PC-3 (cell line): ENCODE data around the gene GHRHR. TPM values are rescaled to one million over a fixed set of nuclear protein-coding genes. Genes with fewer than 3 reads are reported as not detected.
A peak's percentile ranks its signal among the peaks of the same experiment; 100 is the strongest.

Source experiments
- ATAC-seq: fragments of 200-7000 bp; cut with Tn5 transposase; 2 replicates; pipeline ENCODE4 v1.9.1; 2020; ENCODE audit warnings: mild to moderate bottlenecking, moderate library complexity
- BruUV-seq: library from RNA; stranded (reverse); fragments of 400-500 nt; replicated peaks from 2 replicates; lab custom pipeline; 2021; lab: Mats Ljungman, UMichigan
- CTCF ChIA-PET: fragments of 300-600 bp; sonication (Branson Sonifier 250); formaldehyde crosslinking; loops from one replicate; lab custom pipeline; 2022; ENCODE audit warnings: antibody characterized with exemption; lab: Charles Lee
- POLR2A ChIA-PET: fragments of 300-600 bp; sonication (Branson Sonifier 250); formaldehyde crosslinking; loops from one replicate; lab custom pipeline; 2022; ENCODE audit warnings: antibody characterized with exemption; ENCODE audit not compliant: unreplicated experiment; lab: Charles Lee
- DNase-seq: peaks from one replicate; pipeline ENCODE4 v3.0.0-alpha.2; 2015
- H2AFZ ChIP-seq: fragments of 300-600 bp; sonication (generic); 2 replicates; pipeline ENCODE4 v1.6.0; 2016; ENCODE audit warnings: antibody characterized with exemption, low read length
- H3F3A ChIP-seq: fragments of 300-600 bp; sonication (generic); one replicate; pipeline ENCODE4 v1.6.0; 2017; ENCODE audit warnings: antibody characterized with exemption, low read length, control low read depth, mild to moderate bottlenecking; ENCODE audit not compliant: unreplicated experiment
- H3K27ac ChIP-seq: fragments of 300-600 bp; sonication (generic); 2 replicates; pipeline ENCODE4 v1.5.1; 2016; ENCODE audit warnings: mild to moderate bottlenecking, low read length
- H3K27me3 ChIP-seq: fragments of 300-600 bp; sonication (generic); 2 replicates; pipeline ENCODE4 v1.6.1; 2016; ENCODE audit warnings: low read length, mixed read lengths
- H3K36me3 ChIP-seq: fragments of 300-600 bp; sonication (generic); 2 replicates; pipeline ENCODE4 v1.6.1; 2016; ENCODE audit warnings: low read depth, mixed run types, low read length, mixed read lengths
- H3K4me1 ChIP-seq: fragments of 300-600 bp; sonication (generic); 2 replicates; pipeline ENCODE4 v1.5.1; 2016; ENCODE audit warnings: low read length; ENCODE audit not compliant: insufficient read depth
- H3K4me2 ChIP-seq: fragments of 300-600 bp; sonication (generic); 2 replicates; pipeline ENCODE4 v1.6.0; 2016; ENCODE audit warnings: low read length
- H3K4me3 ChIP-seq: fragments of 300-600 bp; sonication (generic); 2 replicates; pipeline ENCODE4 v1.5.1; 2016; ENCODE audit warnings: mild to moderate bottlenecking, low read length, mixed read lengths
- H3K79me2 ChIP-seq: fragments of 300-600 bp; sonication (generic); 2 replicates; pipeline ENCODE4 v1.6.1; 2017; ENCODE audit warnings: low read length, mixed read lengths
- H3K9ac ChIP-seq: fragments of 300-600 bp; sonication (generic); 2 replicates; pipeline ENCODE4 v1.6.0; 2016; ENCODE audit warnings: mild to moderate bottlenecking, low read length
- H3K9me2 ChIP-seq: fragments of 300-600 bp; sonication (generic); replicated peaks from 2 replicates; pipeline ENCODE4 v1.6.1; 2016; ENCODE audit warnings: mixed run types, low read length, mixed read lengths
- H3K9me3 ChIP-seq: fragments of 300-600 bp; sonication (generic); 2 replicates; pipeline ENCODE4 v1.6.1; 2016; ENCODE audit warnings: low read length, mixed read lengths
- H4K20me1 ChIP-seq: fragments of 300-600 bp; sonication (generic); 2 replicates; pipeline ENCODE4 v1.6.1; 2016; ENCODE audit warnings: low read length, mixed read lengths
- EZH2 ChIP-seq: fragments of 300-600 bp; sonication (generic); IDR thresholded peaks from one replicate; pipeline ENCODE4 v1.6.1; 2017; ENCODE audit warnings: antibody characterized with exemption, mild to moderate bottlenecking, low read length; ENCODE audit not compliant: unreplicated experiment
- EZH2phosphoT487 ChIP-seq: fragments of 300-600 bp; sonication (generic); IDR thresholded peaks from 2 replicates; pipeline ENCODE4 v1.6.1; 2018; ENCODE audit warnings: mild to moderate bottlenecking, antibody characterized with exemption, low read length, borderline replicate concordance
- intact Hi-C: fragments of 100-400 bp; cut with micrococcal nuclease; formaldehyde crosslinking; loops from 2 replicates; pipeline ENCODE4 v1.9.0; 2023
- total RNA-seq: library from RNA; depleted of rRNA; stranded (reverse); fragments of >200 nt; gene quantifications from 2 replicates; pipeline ENCODE4 v1.2.3, GENCODE V29; 2014
- TF ChIP-seq, protein P1 (sequence below): fragments of 300-600 bp; sonication (generic); conservative IDR thresholded peaks from 2 replicates; pipeline ENCODE4 v1.5.1; 2017; ENCODE audit warnings: antibody characterized with exemption, low read depth, mild to moderate bottlenecking, low read length

Gene GHRHR
- total RNA-seq, 1 experiment from 2014 or later: not detected

DNA sequence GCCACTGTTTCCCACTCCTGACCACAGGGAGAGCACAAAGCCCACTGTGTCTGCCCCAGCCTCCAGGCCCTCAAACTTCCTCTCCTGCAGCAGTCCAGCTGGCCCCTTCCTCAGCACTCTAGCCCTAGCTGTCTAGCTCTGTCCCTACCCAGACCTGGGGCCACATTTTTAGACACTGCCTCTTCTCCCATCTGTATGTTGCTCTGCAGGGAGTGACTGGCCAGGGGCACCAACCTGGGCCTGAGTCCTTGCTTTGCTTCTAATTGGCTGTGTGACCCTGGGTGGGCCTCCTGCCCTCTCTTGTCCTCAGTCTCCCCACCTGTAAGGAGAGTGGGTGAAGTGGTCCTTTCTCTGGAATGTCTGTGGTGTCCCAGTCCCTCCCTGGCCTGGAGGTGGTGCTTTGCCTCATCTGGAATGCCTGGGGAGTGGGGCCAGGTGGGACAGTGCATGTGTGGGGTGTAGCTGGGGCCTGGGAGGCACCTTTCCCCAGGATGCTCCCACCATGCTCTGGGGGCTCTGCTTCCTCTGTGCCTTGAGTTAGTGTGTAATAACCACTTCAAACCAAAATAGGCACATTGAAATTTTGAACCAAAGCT lies 27.0 kb upstream of the GHRHR start:
- POLR2A ChIA-PET: no interaction called here
- Histone ChIP-seq H3K27me3 (peaks cover 19% of the 10 kb centered on the region), H2AFZ (no peak overlapping the region), H3K4me1 (0 out of 2 replicates have a peak, but pooled peaks cover 5% of the 10 kb centered on the region), H3F3A (no peaks in the 10 kb centered on the region), H3K27ac (no peak overlapping the region), H3K9me2 (no peaks in the 10 kb centered on the region), H3K9me3 (no peaks in the 10 kb centered on the region), H4K20me1 (no peaks in the 10 kb centered on the region), H3K36me3 (no peaks in the 10 kb centered on the region), H3K9ac (no peak overlapping the region), H3K79me2 (no peaks in the 10 kb centered on the region), H3K4me3 (no peak overlapping the region), H3K4me2 (no peak overlapping the region)
- DNase-seq (no peak), ATAC-seq (no peak)
- CTCF ChIA-PET: interaction anchor here (0.6 kb wide), 1 partner anchor 140 kb away, joined by 6 read pairs; no protein-coding TSS in a partner anchor
- intact Hi-C loops: no loop called here
- TF ChIP-seq, protein P1, sequence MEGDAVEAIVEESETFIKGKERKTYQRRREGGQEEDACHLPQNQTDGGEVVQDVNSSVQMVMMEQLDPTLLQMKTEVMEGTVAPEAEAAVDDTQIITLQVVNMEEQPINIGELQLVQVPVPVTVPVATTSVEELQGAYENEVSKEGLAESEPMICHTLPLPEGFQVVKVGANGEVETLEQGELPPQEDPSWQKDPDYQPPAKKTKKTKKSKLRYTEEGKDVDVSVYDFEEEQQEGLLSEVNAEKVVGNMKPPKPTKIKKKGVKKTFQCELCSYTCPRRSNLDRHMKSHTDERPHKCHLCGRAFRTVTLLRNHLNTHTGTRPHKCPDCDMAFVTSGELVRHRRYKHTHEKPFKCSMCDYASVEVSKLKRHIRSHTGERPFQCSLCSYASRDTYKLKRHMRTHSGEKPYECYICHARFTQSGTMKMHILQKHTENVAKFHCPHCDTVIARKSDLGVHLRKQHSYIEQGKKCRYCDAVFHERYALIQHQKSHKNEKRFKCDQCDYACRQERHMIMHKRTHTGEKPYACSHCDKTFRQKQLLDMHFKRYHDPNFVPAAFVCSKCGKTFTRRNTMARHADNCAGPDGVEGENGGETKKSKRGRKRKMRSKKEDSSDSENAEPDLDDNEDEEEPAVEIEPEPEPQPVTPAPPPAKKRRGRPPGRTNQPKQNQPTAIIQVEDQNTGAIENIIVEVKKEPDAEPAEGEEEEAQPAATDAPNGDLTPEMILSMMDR: no peak
- TF ChIP-seq EZH2: no peak
- no peak for TF ChIP-seq EZH2phosphoT487
- BruUV-seq: no TSS peak

- ChIA-PET CTCF (interaction anchor here (0.6 kb wide), 1 partner anchor 141 kb away, joined by 6 read pairs; no protein-coding TSS in a partner anchor), POLR2A (no interaction called here)
- Histone ChIP-seq H3K4me3 (no peak overlapping the region), H3K27ac (no peak overlapping the region), H4K20me1 (no peaks in the 10 kb centered on the region), H3K9me3 (no peaks in the 10 kb centered on the region), H3K36me3 (no peaks in the 10 kb centered on the region), H3F3A (no peaks in the 10 kb centered on the region), H3K4me2 (no peak overlapping the region), H3K9ac (no peak overlapping the region), H3K4me1 (0 out of 2 replicates have a peak, but pooled peaks cover 5% of the 10 kb centered on the region), H2AFZ (no peak overlapping the region), H3K79me2 (no peaks in the 10 kb centered on the region), H3K9me2 (no peaks in the 10 kb centered on the region), H3K27me3 (peaks cover 25% of the 10 kb centered on the region)
- DNase-seq (peak; percentile 20), ATAC-seq (no peak)
- TF ChIP-seq, protein P1: no peak
- TF ChIP-seq EZH2: no peak
- no peak for TF ChIP-seq EZH2phosphoT487
- intact Hi-C loops: no loop called here
- BruUV-seq: no TSS peak
Observed at GRCh38 chr7:30937416-30937815, 26.3 kb upstream of the GHRHR start.
